GM11168 (cell line): ENCODE measurements around the gene MMP8.
"Not testable (repeated sequence)": the region's sequence is repeated elsewhere in the genome, so short reads cannot be mapped to it uniquely, and the experiment has no call there.

Experiments
- in situ Hi-C: fragments of 300-500 bp; cut with MboI; formaldehyde crosslinking; loops from one replicate; pipeline ENCODE4 v1.12.0; 2022; ENCODE audit warnings: low sequenced_read_pairs; ENCODE audit not compliant: unreplicated experiment

MMP8 gene

GRCh38 chr11:102724904-102725500, at the start of gene MMP8:
Gene MMP8, minus strand, starts transcription at chr11:102724954. Its CDS starts 99 bp downstream, at chr11:102724855.
- in situ Hi-C loops = no loop called here

- in situ Hi-C loops = no loop called here
Measured at GRCh38 chr11:102773386-102773785, 48.6 kb upstream of the MMP8 start.

- in situ Hi-C loops = no loop called here
Measured at GRCh38 chr11:102771351-102771750, 46.6 kb upstream of the MMP8 start.

- in situ Hi-C loops = no loop called here
Measured at GRCh38 chr11:102770191-102770590, 45.4 kb upstream of the MMP8 start.

- in situ Hi-C loops = no loop called here
Measured at GRCh38 chr11:102767800-102768199, 43.0 kb upstream of the MMP8 start.

GRCh38 chr11:102763440-102763839, 38.7 kb upstream of the MMP8 start:
- in situ Hi-C loops = no loop called here

- in situ Hi-C loops = no loop called here
Measured at GRCh38 chr11:102762361-102762767, 37.6 kb upstream of the MMP8 start.

- in situ Hi-C loops = no loop called here
Measured at GRCh38 chr11:102761646-102762238, 37.0 kb upstream of the MMP8 start.

- in situ Hi-C loops = no loop called here
Measured at GRCh38 chr11:102760344-102761035, 35.7 kb upstream of the MMP8 start.

- in situ Hi-C loops = no loop called here
Measured at GRCh38 chr11:102757823-102758549, 33.2 kb upstream of the MMP8 start.

- in situ Hi-C loops = no loop called here
Measured at GRCh38 chr11:102753267-102753666, 28.5 kb upstream of the MMP8 start.

GRCh38 chr11:102751673-102752072, 26.9 kb upstream of the MMP8 start:
- in situ Hi-C loops = no loop called here

- in situ Hi-C loops = no loop called here
Measured at GRCh38 chr11:102749101-102749722, 24.5 kb upstream of the MMP8 start.

- in situ Hi-C loops = not testable (repeated sequence)
Measured at GRCh38 chr11:102746746-102747578, 22.2 kb upstream of the MMP8 start.

- in situ Hi-C loops = no loop called here
Measured at GRCh38 chr11:102734650-102735049, 9.9 kb upstream of the MMP8 start.

GRCh38 chr11:102733232-102733875, 8.6 kb upstream of the MMP8 start:
- in situ Hi-C loops = no loop called here

GRCh38 chr11:102730944-102731343, 6.2 kb upstream of the MMP8 start:
- in situ Hi-C loops = not testable (repeated sequence)

- in situ Hi-C loops = no loop called here
Measured at GRCh38 chr11:102729849-102730815, 5.4 kb upstream of the MMP8 start.
